Neural cell (in vitro differentiated cells): ENCODE results near the gene COMT. TPM values are rescaled to one million over a fixed set of nuclear protein-coding genes. Genes with fewer than 3 reads are reported as not detected.

Experiments
- H2AFZ ChIP-seq: fragments of 200-600, 300-800 bp; sonication (generic), shearing (Covaris generic); 2 replicates; pipeline ENCODE4 v1.6.0; 2014; ENCODE audit warnings: low read depth, mild to moderate bottlenecking, antibody characterized with exemption, low read length, moderate library complexity
- H3F3A ChIP-seq: fragments of 200-600 bp; shearing (Covaris generic); 2 replicates; pipeline ENCODE4 v1.6.1; 2016; ENCODE audit warnings: mild to moderate bottlenecking, moderate library complexity, mixed read lengths, antibody characterized with exemption, low read length; ENCODE audit not compliant: insufficient read depth, poor library complexity, severe bottlenecking
- H3K27ac ChIP-seq: fragments of 200-600, 300-800 bp; sonication (generic), shearing (Covaris generic); 2 replicates; pipeline ENCODE4 v1.5.1; 2014; ENCODE audit warnings: mild to moderate bottlenecking, low read length, moderate library complexity
- H3K27me3 ChIP-seq: fragments of 300-800, 200-600 bp; sonication (generic), shearing (Covaris generic); 2 replicates; pipeline ENCODE4 v1.6.0; 2014; ENCODE audit warnings: mild to moderate bottlenecking, low read depth, low read length, moderate library complexity; ENCODE audit not compliant: insufficient read depth
- H3K36me3 ChIP-seq: fragments of 300-800, 200-600 bp; sonication (generic), shearing (Covaris generic); 2 replicates; pipeline ENCODE4 v1.5.1; 2014; ENCODE audit warnings: mild to moderate bottlenecking, antibody characterized with exemption, low read length, moderate library complexity; ENCODE audit not compliant: insufficient read depth
- H3K4me2 ChIP-seq: fragments of 300-800, 200-600 bp; sonication (generic), shearing (Covaris generic); 2 replicates; pipeline ENCODE4 v1.6.0; 2014; ENCODE audit warnings: mild to moderate bottlenecking, low read length
- H3K4me3 ChIP-seq: fragments of 300-800, 200-600 bp; sonication (generic), shearing (Covaris generic); 2 replicates; pipeline ENCODE4 v1.5.1; 2014; ENCODE audit warnings: mild to moderate bottlenecking, low read length, moderate library complexity
- H3K79me2 ChIP-seq: fragments of 200-600 bp; shearing (Covaris generic); replicated peaks from 2 replicates; pipeline ENCODE4 v1.6.0; 2014; ENCODE audit warnings: mild to moderate bottlenecking, low read length, moderate library complexity; ENCODE audit not compliant: insufficient read depth
- H3K9ac ChIP-seq: fragments of 300-800, 200-600 bp; sonication (generic), shearing (Covaris generic); 2 replicates; pipeline ENCODE4 v1.6.1; 2016; ENCODE audit warnings: mild to moderate bottlenecking, low read length, mixed read lengths
- H3K9me2 ChIP-seq: fragments of 200-600 bp; shearing (Covaris generic); 2 replicates; pipeline ENCODE4 v1.6.1; 2016; ENCODE audit warnings: mild to moderate bottlenecking, low read length, mixed read lengths; ENCODE audit not compliant: insufficient read depth
- H3K9me3 ChIP-seq: fragments of 200-600, 300-800 bp; sonication (generic), shearing (Covaris generic); 2 replicates; pipeline ENCODE4 v1.6.1; 2016; ENCODE audit warnings: mild to moderate bottlenecking, mixed run types, low read length, moderate library complexity, mixed read lengths
- H4K20me1 ChIP-seq: fragments of 200-600 bp; shearing (Covaris generic); 2 replicates; pipeline ENCODE4 v1.6.1; 2016; ENCODE audit warnings: mild to moderate bottlenecking, mixed run types; ENCODE audit not compliant: insufficient read depth
- CTCF ChIP-seq: fragments of 450-650 bp; IDR thresholded peaks from 2 replicates; pipeline ENCODE4 v1.5.1; 2014; ENCODE audit warnings: antibody characterized with exemption, mild to moderate bottlenecking, moderate library complexity; ENCODE audit not compliant: poor library complexity, severe bottlenecking
- EP300 ChIP-seq: fragments of 450-650 bp; conservative IDR thresholded peaks from 2 replicates; pipeline ENCODE4 v1.6.1; 2014; ENCODE audit warnings: antibody characterized with exemption, mild to moderate bottlenecking, moderate library complexity; ENCODE audit not compliant: poor library complexity, severe bottlenecking
- EZH2 ChIP-seq: fragments of 200-600, 300-800 bp; shearing (Covaris generic), sonication (generic); IDR thresholded peaks from 2 replicates; pipeline ENCODE4 v1.6.1; 2014; ENCODE audit warnings: antibody characterized with exemption, low read length, borderline replicate concordance, mild to moderate bottlenecking; ENCODE audit not compliant: insufficient read depth, poor library complexity, severe bottlenecking
- MXI1 ChIP-seq: fragments of 450-650 bp; conservative IDR thresholded peaks from 2 replicates; pipeline ENCODE4 v1.6.1; 2014; ENCODE audit warnings: antibody characterized with exemption, mild to moderate bottlenecking; ENCODE audit not compliant: poor library complexity, severe bottlenecking
- POLR2AphosphoS5 ChIP-seq: IDR thresholded peaks from 2 replicates; pipeline ENCODE4 v1.6.1; 2012
- RAD21 ChIP-seq: fragments of 450-650 bp; conservative IDR thresholded peaks from 2 replicates; pipeline ENCODE4 v1.6.1; 2014; ENCODE audit warnings: antibody characterized with exemption, mild to moderate bottlenecking, moderate library complexity
- REST ChIP-seq: IDR thresholded peaks from 2 replicates; pipeline ENCODE4 v1.6.1; 2012; ENCODE audit warnings: borderline replicate concordance
- SMC3 ChIP-seq: fragments of 450-650 bp; conservative IDR thresholded peaks from 2 replicates; pipeline ENCODE4 v1.6.1; 2014; ENCODE audit warnings: antibody characterized with exemption, mild to moderate bottlenecking, moderate library complexity; ENCODE audit not compliant: poor library complexity
- TAF1 ChIP-seq: IDR thresholded peaks from 2 replicates; pipeline ENCODE4 v1.6.1; 2012; ENCODE audit warnings: low read depth
- polyA plus RNA-seq: library from polyadenylated mRNA; depleted of rRNA; stranded (reverse); fragments of >200 nt; gene quantifications from 2 replicates; pipeline ENCODE4 v1.2.3, GENCODE V29; 2014

The COMT gene
- polyA plus RNA-seq, 1 donor from 2014 or later, result 14.2 TPM

GRCh38 chr22:19959587-19960490 lies 18.3 kb downstream of the COMT start:
- Histone ChIP-seq H3K9ac (no peak overlapping the region), H3K4me2 (no peak overlapping the region), H4K20me1 (no peaks in the 10 kb centered on the region), H3K4me3 (no peak overlapping the region), H2AFZ (no peak overlapping the region), H3F3A (no peaks in the 10 kb centered on the region), H3K27me3 (no peaks in the 10 kb centered on the region), H3K9me3 (no peaks in the 10 kb centered on the region), H3K36me3 (no peaks in the 10 kb centered on the region), H3K27ac (no peak overlapping the region), H3K9me2 (no peaks in the 10 kb centered on the region), H3K79me2 (no peaks in the 10 kb centered on the region)
- TF ChIP-seq TAF1 (no peak), MXI1 (no peak), REST (no peak), POLR2AphosphoS5 (no peak), CTCF (no peak), RAD21 (no peak), EZH2 (no peak), SMC3 (no peak), EP300 (no peak)

GRCh38 chr22:19960491-19961200 lies 19.1 kb downstream of the COMT start:
- Histone ChIP-seq H3K9me2 (no peaks in the 10 kb centered on the region), H3K27ac (no peak overlapping the region), H3K4me2 (no peak overlapping the region), H3F3A (no peaks in the 10 kb centered on the region), H3K4me3 (no peak overlapping the region), H3K9ac (no peak overlapping the region), H4K20me1 (no peaks in the 10 kb centered on the region), H2AFZ (no peak overlapping the region), H3K79me2 (no peaks in the 10 kb centered on the region), H3K27me3 (no peaks in the 10 kb centered on the region), H3K9me3 (no peaks in the 10 kb centered on the region), H3K36me3 (no peaks in the 10 kb centered on the region)
- TF ChIP-seq RAD21, result no peak
